Stimulated activated naive B cell treated with anti-CD40 and anti-IgM and Interleukin-4, amounts not matched to agents 10 μg/mL and 1 μg/mL and 100 μg/mL, for 72 hours (primary cell): ENCODE measurements around the gene CCDC171.
"Not testable (repeated sequence)": the region's sequence is repeated elsewhere in the genome, so short reads cannot be mapped to it uniquely, and the experiment has no call there.

Experiments used
- ATAC-seq, 2 donors: fragments of 150-1000 bp; cut with Tn5 transposase; replicated peaks; 2 replicates each; pipeline ENCODE4 v1.10.0; 2021; ENCODE audit warnings: moderate library complexity in 1 of 2
- DNase-seq: peaks from one replicate; pipeline ENCODE4 v3.0.0; 2021
- H3K27ac Mint-ChIP-seq: one replicate; pipeline ENCODE4 v1.8.0; 2022; ENCODE audit warnings: mild to moderate bottlenecking, mixed read lengths
- H3K27me3 Mint-ChIP-seq, 2 donors: one replicate each; pipeline ENCODE4 v1.8.0; 2022; ENCODE audit warnings: mixed read lengths in 2 of 2
- H3K36me3 Mint-ChIP-seq, 2 donors: one replicate each; pipeline ENCODE4 v1.8.0; 2022; ENCODE audit warnings: mixed read lengths in 2 of 2, mild to moderate bottlenecking in 1 of 2
- H3K4me1 Mint-ChIP-seq, 2 donors: one replicate each; pipeline ENCODE4 v1.8.0; 2022; ENCODE audit warnings: mixed read lengths in 2 of 2, mild to moderate bottlenecking in 1 of 2
- H3K4me3 Mint-ChIP-seq, 2 donors: one replicate each; pipeline ENCODE4 v1.8.0; 2022; ENCODE audit warnings: mild to moderate bottlenecking in 2 of 2, mixed read lengths in 2 of 2, moderate library complexity in 1 of 2
- H3K9me3 Mint-ChIP-seq, 2 donors: one replicate each; pipeline ENCODE4 v1.8.0; 2022; ENCODE audit warnings: mixed read lengths in 2 of 2, mild to moderate bottlenecking in 1 of 2

The CCDC171 gene

GRCh38 chr9:15552636-15553527 is at the start of gene CCDC171:
Gene CCDC171, plus strand, starts transcription at chr9:15553043. Its CDS starts 11,046 bp downstream, at chr9:15564089.
- peak; percentile 87 to 90 for ATAC-seq

GRCh38 chr9:15505921-15506320 is 46.9 kb upstream of the CCDC171 start:
- ATAC-seq: no peak
- H3K4me3 Mint-ChIP-seq: no peak overlapping the region
- no peaks in the 10 kb centered on the region for H3K9me3 Mint-ChIP-seq
- DNase-seq: no peak
- H3K4me1 Mint-ChIP-seq: peaks cover 29 to 52% of the 10 kb centered on the region in 2 donors
- H3K27me3 Mint-ChIP-seq: no peaks in the 10 kb centered on the region
- peaks cover 16 to 36% of the 10 kb centered on the region in 2 donors for H3K36me3 Mint-ChIP-seq
- no peak overlapping the region for H3K27ac Mint-ChIP-seq

More at GRCh38 chr9:15552636-15553527, at the start of gene CCDC171:
- Mint-ChIP-seq H3K9me3 (peaks cover 0 to 2% of the 10 kb centered on the region in 2 donors), H3K36me3 (no peaks in the 10 kb centered on the region), H3K4me1 (peaks cover 9 to 18% of the 10 kb centered on the region in 2 donors), H3K4me3 (peak within 1 kb of the TSS; percentile 94 to 95), H3K27me3 (no peaks in the 10 kb centered on the region), H3K27ac (peak within 1 kb of the TSS; percentile 78)
- DNase-seq: peak; percentile 79

GRCh38 chr9:15509931-15510788 is 42.7 kb upstream of the CCDC171 start:
- Mint-ChIP-seq H3K36me3 (peaks cover 12 to 27% of the 10 kb centered on the region in 2 donors), H3K4me1 (peaks cover 40 to 61% of the 10 kb centered on the region in 2 donors), H3K27me3 (no peaks in the 10 kb centered on the region), H3K4me3 (peak overlapping the region; percentile 89 to 98), H3K27ac (peak overlapping the region; percentile 98), H3K9me3 (no peaks in the 10 kb centered on the region)
- ATAC-seq (peak; percentile 58), DNase-seq (peak; percentile 44)

- H3K4me3 Mint-ChIP-seq: peak within 1 kb of the TSS; percentile 89 to 98
- no peaks in the 10 kb centered on the region for H3K9me3 Mint-ChIP-seq
- H3K27ac Mint-ChIP-seq: peak within 1 kb of the TSS; percentile 100
- peaks cover 12 to 23% of the 10 kb centered on the region in 2 donors for H3K36me3 Mint-ChIP-seq
- H3K4me1 Mint-ChIP-seq: peaks cover 38 to 57% of the 10 kb centered on the region in 2 donors
- DNase-seq (peak; percentile 80), ATAC-seq (peak; percentile 83 to 84)
- no peaks in the 10 kb centered on the region for H3K27me3 Mint-ChIP-seq
These were observed 41.9 kb upstream of the CCDC171 start, which contains the start of gene PSIP1 for GRCh38 chr9:15510789-15511575. Gene PSIP1, minus strand, starts transcription at chr9:15510970. Its CDS starts 782 bp downstream, at chr9:15510188.

- peaks cover 7 to 13% of the 10 kb centered on the region in 2 donors for H3K36me3 Mint-ChIP-seq
- peaks cover 28 to 46% of the 10 kb centered on the region in 2 donors for H3K4me1 Mint-ChIP-seq
- H3K4me3 Mint-ChIP-seq: no peak overlapping the region
- no peaks in the 10 kb centered on the region for H3K27me3 Mint-ChIP-seq
- no peaks in the 10 kb centered on the region for H3K9me3 Mint-ChIP-seq
- DNase-seq (no peak), ATAC-seq (no peak)
- H3K27ac Mint-ChIP-seq: no peak overlapping the region
These were observed 40.6 kb upstream of the CCDC171 start for GRCh38 chr9:15512204-15512603.

- peaks cover 7 to 13% of the 10 kb centered on the region in 2 donors for H3K36me3 Mint-ChIP-seq
- no peaks in the 10 kb centered on the region for H3K27me3 Mint-ChIP-seq
- no peaks in the 10 kb centered on the region for H3K9me3 Mint-ChIP-seq
- no peak overlapping the region for H3K27ac Mint-ChIP-seq
- peaks cover 28 to 46% of the 10 kb centered on the region in 2 donors for H3K4me1 Mint-ChIP-seq
- no peak overlapping the region for H3K4me3 Mint-ChIP-seq
- DNase-seq (no peak), ATAC-seq (no peak)
These were observed 40.0 kb upstream of the CCDC171 start for GRCh38 chr9:15512889-15513288.

- no peak overlapping the region for H3K27ac Mint-ChIP-seq
- DNase-seq: no peak
These were observed 39.5 kb upstream of the CCDC171 start for GRCh38 chr9:15513335-15513734.

GRCh38 chr9:15519831-15520230 is 33.0 kb upstream of the CCDC171 start:
- H3K27ac Mint-ChIP-seq: no peak overlapping the region
- H3K27me3 Mint-ChIP-seq: peaks cover 0 to 5% of the 10 kb centered on the region in 2 donors
- H3K9me3 Mint-ChIP-seq: no peaks in the 10 kb centered on the region
- ATAC-seq (no peak), DNase-seq (no peak)
- H3K4me3 Mint-ChIP-seq: no peak overlapping the region
- peaks cover 0 to 2% of the 10 kb centered on the region in 2 donors for H3K4me1 Mint-ChIP-seq
- H3K36me3 Mint-ChIP-seq: no peaks in the 10 kb centered on the region

More at GRCh38 chr9:15513335-15513734, 39.5 kb upstream of the CCDC171 start:
- Mint-ChIP-seq H3K27me3 (no peaks in the 10 kb centered on the region), H3K9me3 (no peaks in the 10 kb centered on the region), H3K36me3 (peaks cover 3 to 10% of the 10 kb centered on the region in 2 donors), H3K4me1 (peaks cover 25 to 42% of the 10 kb centered on the region in 2 donors), H3K4me3 (no peak overlapping the region)
- no peak for ATAC-seq

GRCh38 chr9:15521254-15521653 is 31.6 kb upstream of the CCDC171 start:
- Mint-ChIP-seq H3K9me3 (no peaks in the 10 kb centered on the region), H3K4me1 (peaks cover 0 to 2% of the 10 kb centered on the region in 2 donors), H3K27ac (no peak overlapping the region), H3K27me3 (peaks cover 3 to 5% of the 10 kb centered on the region in 2 donors), H3K4me3 (no peak overlapping the region), H3K36me3 (no peaks in the 10 kb centered on the region)
- no peak for DNase-seq
- ATAC-seq: no peak

- DNase-seq: no peak
- peaks cover 3 to 5% of the 10 kb centered on the region in 2 donors for H3K27me3 Mint-ChIP-seq
- peaks cover 0 to 2% of the 10 kb centered on the region in 2 donors for H3K4me1 Mint-ChIP-seq
- H3K4me3 Mint-ChIP-seq: no peak overlapping the region
- H3K9me3 Mint-ChIP-seq: no peaks in the 10 kb centered on the region
- H3K36me3 Mint-ChIP-seq: no peaks in the 10 kb centered on the region
- no peak overlapping the region for H3K27ac Mint-ChIP-seq
- ATAC-seq: no peak
These were observed 30.6 kb upstream of the CCDC171 start for GRCh38 chr9:15522130-15522755.

GRCh38 chr9:15524845-15525455 is 27.9 kb upstream of the CCDC171 start:
- Mint-ChIP-seq H3K27me3 (peaks cover 0 to 3% of the 10 kb centered on the region in 2 donors), H3K4me1 (peaks cover 7 to 14% of the 10 kb centered on the region in 2 donors), H3K36me3 (no peaks in the 10 kb centered on the region), H3K4me3 (no peak overlapping the region), H3K27ac (no peak overlapping the region), H3K9me3 (peaks cover 0 to 2% of the 10 kb centered on the region in 2 donors)
- ATAC-seq (no peak), DNase-seq (no peak)

GRCh38 chr9:15525958-15526357 is 26.9 kb upstream of the CCDC171 start:
- no peak overlapping the region for H3K4me3 Mint-ChIP-seq
- H3K27ac Mint-ChIP-seq: no peak overlapping the region
- peaks cover 10 to 19% of the 10 kb centered on the region in 2 donors for H3K4me1 Mint-ChIP-seq
- peaks cover 0 to 2% of the 10 kb centered on the region in 2 donors for H3K9me3 Mint-ChIP-seq
- no peaks in the 10 kb centered on the region for H3K36me3 Mint-ChIP-seq
- no peak for ATAC-seq
- DNase-seq: no peak
- peaks cover 0 to 3% of the 10 kb centered on the region in 2 donors for H3K27me3 Mint-ChIP-seq

GRCh38 chr9:15527035-15527434 is 25.8 kb upstream of the CCDC171 start:
- not testable (repeated sequence) for ATAC-seq, DNase-seq, H3K27me3 Mint-ChIP-seq, H3K4me3 Mint-ChIP-seq, H3K27ac Mint-ChIP-seq, H3K9me3 Mint-ChIP-seq, H3K36me3 Mint-ChIP-seq
- H3K4me1 Mint-ChIP-seq: peaks cover 10 to 25% of the 10 kb centered on the region in 2 donors
